Frontal cortex (tissue), 4 donors: ENCODE results near the gene EHBP1. TPM values are rescaled to one million over a fixed set of nuclear protein-coding genes. Genes with fewer than 3 reads are reported as not detected.
"Not testable (repeated sequence)": the region's sequence is repeated elsewhere in the genome, so short reads cannot be mapped to it uniquely, and the experiment has no call there.

Experiments used
- DNase-seq, 2 donors: peaks; one replicate each; pipeline ENCODE4 v3.0.0; 2012; ENCODE audit warnings: low spot score in 2 of 2
- FAIRE-seq: peaks from 2 replicates; lab custom pipeline; 2012; peaks lifted over from hg19 to GRCh38; lab: Jason Lieb, UNC
- total RNA-seq: library from RNA; depleted of rRNA; stranded (reverse); fragments of >200 nt; gene quantifications from one replicate; pipeline ENCODE4 v1.2.3, GENCODE V29; 2014
- donor health status: control.
- donor health status: control.
- donor health status: control.

The EHBP1 gene
- total RNA-seq, 1 donor from 2014 or later, result 127 TPM

DNA sequence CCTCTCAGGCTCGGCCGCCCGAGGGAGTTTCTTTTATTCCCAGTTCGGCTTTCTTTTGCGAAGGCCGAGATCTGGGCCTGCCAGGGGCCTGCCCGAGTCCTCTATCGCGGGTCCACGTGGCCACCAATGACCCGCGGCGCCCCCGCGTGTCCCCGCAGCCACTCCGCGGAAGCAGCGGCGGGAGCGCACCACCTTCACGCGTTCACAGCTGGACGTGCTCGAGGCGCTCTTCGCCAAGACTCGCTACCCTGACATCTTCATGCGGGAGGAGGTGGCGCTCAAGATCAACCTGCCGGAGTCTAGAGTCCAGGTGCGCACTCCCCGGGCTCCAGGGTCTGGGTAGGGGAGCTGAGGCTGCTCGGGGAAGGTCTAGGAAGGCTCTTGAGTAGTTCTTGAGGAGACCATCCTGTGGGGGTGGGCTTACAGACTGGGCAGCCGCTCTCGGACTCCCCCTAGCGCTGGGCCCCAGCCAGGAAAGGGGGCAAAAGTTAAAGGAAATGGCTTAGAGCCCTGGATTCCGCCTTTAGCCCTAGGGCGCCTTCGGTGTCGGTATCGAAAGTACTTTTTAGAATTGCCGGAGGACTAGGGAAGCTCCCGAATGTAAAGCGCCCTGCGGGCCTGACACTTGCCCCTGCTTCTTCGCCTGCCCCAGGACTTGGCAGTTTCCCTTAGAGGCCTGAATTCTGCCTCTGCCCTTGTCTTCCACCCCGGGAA lies 348.5 kb downstream of the EHBP1 start:
- DNase-seq (no peak), FAIRE-seq (no peak)

- FAIRE-seq (no peak), DNase-seq (no peak)
These were observed 349.3 kb downstream of the EHBP1 start for GRCh38 chr2:63054841-63055225.

DNA sequence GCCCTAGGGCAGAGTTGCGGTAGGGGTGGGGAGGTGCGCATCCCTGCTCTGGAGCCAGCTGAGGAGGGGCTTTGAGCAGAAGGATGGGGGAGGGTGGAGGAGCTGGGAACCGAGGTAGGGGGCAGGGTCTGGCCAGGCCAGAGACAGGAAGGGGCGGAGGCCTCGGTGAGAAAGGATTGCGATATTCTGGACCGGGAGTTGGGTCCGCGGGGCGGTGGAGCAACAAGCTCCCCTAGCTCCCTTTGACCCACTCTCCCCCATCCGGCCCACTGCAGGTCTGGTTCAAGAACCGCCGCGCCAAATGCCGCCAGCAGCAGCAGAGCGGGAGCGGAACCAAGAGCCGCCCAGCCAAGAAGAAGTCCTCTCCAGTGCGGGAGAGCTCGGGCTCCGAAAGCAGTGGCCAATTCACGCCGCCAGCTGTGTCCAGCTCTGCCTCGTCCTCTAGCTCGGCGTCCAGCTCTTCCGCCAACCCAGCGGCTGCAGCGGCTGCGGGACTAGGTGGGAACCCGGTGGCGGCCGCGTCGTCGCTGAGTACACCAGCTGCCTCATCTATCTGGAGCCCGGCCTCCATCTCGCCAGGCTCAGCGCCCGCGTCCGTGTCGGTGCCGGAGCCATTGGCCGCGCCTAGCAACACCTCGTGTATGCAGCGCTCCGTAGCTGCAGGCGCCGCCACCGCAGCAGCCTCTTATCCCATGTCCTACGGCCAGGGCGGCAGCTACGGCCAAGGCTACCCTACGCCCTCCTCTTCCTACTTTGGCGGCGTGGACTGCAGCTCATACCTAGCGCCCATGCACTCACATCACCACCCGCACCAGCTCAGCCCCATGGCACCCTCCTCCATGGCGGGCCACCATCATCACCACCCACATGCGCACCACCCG lies 350.0 kb downstream of the EHBP1 start:
- DNase-seq (no peak), FAIRE-seq (no peak)

DNA sequence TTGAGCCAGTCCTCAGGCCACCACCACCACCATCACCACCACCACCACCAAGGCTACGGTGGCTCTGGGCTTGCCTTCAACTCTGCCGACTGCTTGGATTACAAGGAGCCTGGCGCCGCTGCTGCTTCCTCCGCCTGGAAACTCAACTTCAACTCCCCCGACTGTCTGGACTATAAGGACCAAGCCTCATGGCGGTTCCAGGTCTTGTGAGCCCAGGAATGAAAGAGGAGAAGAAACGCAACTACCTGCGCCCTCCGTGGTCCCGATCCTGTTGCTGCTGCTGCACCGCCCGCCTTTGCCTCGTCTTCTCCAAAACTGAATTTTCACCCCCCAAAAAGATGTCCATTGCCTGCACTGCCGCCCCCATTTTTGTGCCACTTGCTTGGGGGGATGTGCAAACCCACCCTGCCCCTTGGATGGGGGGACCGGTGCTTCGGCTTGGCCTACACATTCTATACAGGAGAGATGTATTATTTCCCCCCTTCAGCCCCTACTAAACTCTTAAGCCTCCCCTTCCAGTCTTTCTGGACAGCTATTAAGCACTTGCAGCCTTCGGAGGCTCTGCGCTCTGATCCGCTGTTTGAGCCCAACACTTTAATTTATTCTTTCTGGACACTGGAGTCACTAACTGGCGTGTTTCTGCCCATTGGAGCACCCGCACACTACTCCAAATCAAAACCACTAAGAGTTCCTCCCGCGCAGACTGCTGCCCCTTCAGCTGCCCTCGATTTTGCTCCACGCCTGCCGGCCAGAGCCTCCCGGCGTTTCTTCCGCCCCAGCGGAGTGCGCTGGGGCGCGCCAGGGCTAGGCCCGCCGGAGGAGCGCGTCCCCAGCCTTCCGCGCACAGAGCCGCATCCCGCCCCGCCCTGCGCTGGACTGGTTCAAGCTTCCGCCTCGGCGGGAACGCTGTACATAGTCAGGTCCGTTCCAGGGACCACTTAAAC lies 350.9 kb downstream of the EHBP1 start:
- no peak for FAIRE-seq
- DNase-seq, result no peak

GRCh38 chr2:63057249-63058143 lies 352.0 kb downstream of the EHBP1 start:
- no peak for DNase-seq
- FAIRE-seq, result no peak

DNA sequence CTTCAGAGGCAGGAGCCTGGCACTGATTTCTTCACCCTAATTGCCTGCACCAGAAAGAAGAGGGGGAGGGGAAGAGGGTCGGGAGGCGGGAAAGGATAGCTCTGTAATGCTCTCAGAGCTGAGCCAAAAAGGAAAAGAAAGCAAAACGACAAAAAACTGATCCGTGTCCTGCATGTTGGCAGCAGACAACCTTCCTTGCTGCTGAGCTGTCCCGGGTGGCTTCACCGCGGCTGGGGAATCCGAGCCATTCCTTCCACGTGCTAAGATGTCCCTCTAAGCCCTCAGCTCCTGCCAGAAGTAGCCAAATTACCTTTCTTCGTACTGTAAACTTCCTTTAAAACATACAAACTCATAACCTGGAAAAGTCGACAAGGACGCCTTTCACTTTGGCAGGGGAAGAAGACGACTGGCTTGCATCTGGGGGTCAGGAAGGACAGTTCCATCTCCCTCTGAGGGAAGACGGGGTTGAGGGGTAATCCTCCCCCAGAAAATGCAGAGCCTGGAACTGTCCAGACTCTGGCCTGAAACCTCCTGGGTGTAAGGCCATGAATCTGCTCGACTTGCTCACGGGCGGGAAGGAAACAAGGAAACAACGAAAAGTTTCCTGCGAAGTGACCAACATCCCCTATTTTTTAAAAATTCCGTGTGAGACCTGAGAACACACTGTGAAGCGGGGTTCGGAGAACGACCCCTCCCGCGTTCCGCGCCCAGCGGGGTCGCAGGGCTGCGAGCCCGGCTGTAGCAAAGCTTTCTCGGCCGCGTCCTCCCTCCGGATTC lies 352.8 kb downstream of the EHBP1 start:
- no peak for FAIRE-seq
- DNase-seq, result no peak

GRCh38 chr2:63058921-63059792 lies 353.6 kb downstream of the EHBP1 start:
- FAIRE-seq, result no peak
- DNase-seq, result no peak

GRCh38 chr2:63059793-63060471 lies 354.4 kb downstream of the EHBP1 start:
- FAIRE-seq (no peak), DNase-seq (no peak)

DNA sequence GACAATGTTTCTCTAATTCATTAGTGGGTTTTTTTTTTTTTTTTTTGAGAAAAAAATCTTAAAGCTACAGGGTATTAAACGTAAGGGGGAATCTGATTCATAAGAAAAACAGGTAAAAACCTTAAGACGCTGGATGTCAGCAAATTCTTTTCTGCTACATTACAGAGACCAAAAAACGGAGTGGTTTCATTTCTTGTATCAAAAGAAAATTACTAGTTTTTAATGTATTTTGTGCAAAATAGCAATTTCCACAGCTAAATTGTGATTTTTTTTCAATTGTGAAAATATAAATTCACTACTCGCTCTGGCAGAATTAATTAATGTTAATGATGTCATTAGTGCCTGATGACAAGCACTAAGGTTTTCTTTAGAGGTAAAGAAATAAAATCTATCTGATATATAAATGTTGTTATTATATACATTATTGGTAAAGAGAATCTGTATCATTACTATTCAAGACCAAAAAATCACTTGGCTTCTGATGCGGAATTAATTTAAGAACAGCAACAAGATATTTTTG lies 355.0 kb downstream of the EHBP1 start:
- DNase-seq (no peak), FAIRE-seq (no peak)

GRCh38 chr2:63064197-63064596 lies 358.7 kb downstream of the EHBP1 start:
- FAIRE-seq (no peak), DNase-seq (no peak)

DNA sequence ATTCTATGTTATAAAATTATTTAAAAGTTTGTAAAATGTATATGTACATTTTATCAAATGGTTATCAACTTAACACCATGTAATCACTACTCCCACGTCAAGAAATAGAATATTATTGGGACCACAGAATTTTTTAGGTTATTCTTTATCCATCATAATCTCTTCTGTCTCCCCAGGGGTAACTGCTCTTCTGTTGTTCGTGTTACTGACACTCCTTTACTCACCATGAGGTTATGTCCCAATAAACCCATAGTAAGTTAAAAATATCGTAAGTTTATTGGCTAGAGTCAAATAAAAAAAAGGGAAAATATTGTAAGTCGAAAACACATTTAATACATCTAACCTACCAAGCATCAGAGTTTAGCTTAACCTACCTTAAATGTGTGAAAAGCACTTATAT lies 359.1 kb downstream of the EHBP1 start:
- DNase-seq (no peak), FAIRE-seq (no peak)

- DNase-seq, result no peak
These were observed 360.8 kb downstream of the EHBP1 start for GRCh38 chr2:63066265-63066664.

DNA sequence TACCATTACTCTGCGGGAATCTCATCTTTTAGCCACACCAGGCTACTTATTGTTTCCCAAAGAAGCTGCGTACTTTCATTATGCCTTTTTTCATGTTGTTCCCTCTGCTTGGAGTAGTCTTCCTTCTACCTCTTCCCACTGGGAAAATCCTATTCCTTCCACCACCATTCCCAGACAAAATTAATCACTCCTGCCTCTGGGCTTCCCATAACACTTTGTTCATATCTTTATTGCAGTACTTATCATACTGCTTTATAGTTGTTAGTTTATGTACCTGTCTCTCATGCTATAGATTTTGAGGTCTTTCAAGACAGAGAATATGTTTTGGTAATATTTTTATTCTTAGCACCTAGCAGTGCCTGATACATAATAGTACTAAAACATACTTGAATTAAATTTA lies 361.3 kb downstream of the EHBP1 start:
- FAIRE-seq, result no peak

More at GRCh38 chr2:63066265-63066664, 360.8 kb downstream of the EHBP1 start:
- FAIRE-seq, result no peak

GRCh38 chr2:63071664-63072063 lies 366.2 kb downstream of the EHBP1 start:
- DNase-seq (no peak), FAIRE-seq (no peak)

More for the DNA sequence above, 361.3 kb downstream of the EHBP1 start:
- DNase-seq, result no peak

GRCh38 chr2:63073994-63074393 lies 368.5 kb downstream of the EHBP1 start:
- DNase-seq (no peak), FAIRE-seq (no peak)

DNA sequence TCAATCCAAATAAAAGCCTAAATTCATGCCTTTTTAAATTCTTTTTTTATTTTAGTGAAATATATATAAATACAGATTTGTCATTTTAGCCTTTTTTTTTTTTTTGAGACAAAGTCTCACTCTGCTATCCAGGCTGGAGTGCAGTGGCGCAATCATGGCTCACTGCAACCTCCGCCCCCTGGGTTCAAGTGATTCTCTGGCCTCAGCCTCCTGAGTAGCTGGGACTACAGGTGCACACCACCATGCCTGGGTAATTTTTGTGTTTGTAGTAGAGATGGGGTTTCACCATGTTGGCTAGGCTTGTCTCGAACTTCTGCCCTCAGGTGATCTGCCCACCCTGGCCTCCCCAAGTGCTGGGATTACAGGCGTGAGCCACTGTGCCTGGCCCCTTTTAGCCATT lies 368.9 kb downstream of the EHBP1 start:
- not testable (repeated sequence) for FAIRE-seq, DNase-seq
